Stomach (tissue), 8 donors: ENCODE data around the gene RERGL. TPM values are rescaled to one million over a fixed set of nuclear protein-coding genes. Genes with fewer than 3 reads are reported as not detected.

Experiments
- polyA plus RNA-seq, 3 donors: library from polyadenylated mRNA; stranded (reverse); fragments of 200-250 nt; gene quantifications; one replicate each; pipeline ENCODE4 v1.2.3, GENCODE V29; 2013
- total RNA-seq, 5 donors: library from RNA; depleted of rRNA; stranded (reverse); fragments of >200 nt; gene quantifications; one replicate each; pipeline versions ENCODE4 v1.1.0 to v1.2.3, GENCODE V29; 2014 to 2016
- donor health status: healthy with polysubstance abuse.
- donor health status: Bipolar disorder and iron deficiency.
- donor health status: healthy.

The RERGL gene
- total and polyA plus RNA-seq, 8 donors, result 1.1 to 9.2 (median 4.6) TPM; not detected in 4

Other genes with a start within 250 kb of the RERGL start
- gene PIK3C2G, start 171.3 kb upstream of the RERGL start, total RNA-seq, result 100 to 1,000 TPM in 3 of 5 donors, 10 to 100 TPM in 1, under 1 TPM in 1; 0.29 to 191 (median 128) TPM
- 10 to 100 TPM in 2 of 3 donors, 1 to 10 TPM in 1; 8.4 to 25.1 (median 14.3) TPM for gene PIK3C2G, start 171.3 kb upstream of the RERGL start, polyA plus RNA-seq